Progenitor cell of endocrine pancreas (in vitro differentiated cells): ENCODE data around the gene CALML6. TPM values are rescaled to one million over a fixed set of nuclear protein-coding genes. Genes with fewer than 3 reads are reported as not detected.

ENCODE experiments used
- DNase-seq: peaks from one replicate; pipeline ENCODE4 v3.0.0; 2021; ENCODE audit warnings: low spot score; ENCODE audit not compliant: unreplicated experiment
- H3K27ac Mint-ChIP-seq: 2 replicates; pipeline ENCODE4 v1.8.0; 2021; ENCODE audit warnings: mild to moderate bottlenecking, moderate library complexity, mixed read lengths
- H3K27me3 Mint-ChIP-seq: 2 replicates; pipeline ENCODE4 v1.8.0; 2021; ENCODE audit warnings: mixed read lengths
- H3K36me3 Mint-ChIP-seq: 2 replicates; pipeline ENCODE4 v1.8.0; 2022; ENCODE audit warnings: mixed read lengths; ENCODE audit not compliant: insufficient read depth
- H3K4me1 Mint-ChIP-seq: 2 replicates; pipeline ENCODE4 v1.8.0; 2021; ENCODE audit warnings: low read depth, mixed read lengths
- H3K4me3 Mint-ChIP-seq: 2 replicates; pipeline ENCODE4 v1.8.0; 2021; ENCODE audit warnings: low read depth, mild to moderate bottlenecking, moderate library complexity, mixed read lengths
- H3K9me3 Mint-ChIP-seq: 2 replicates; pipeline ENCODE4 v1.8.0; 2021; ENCODE audit warnings: low read depth, mixed read lengths
- total RNA-seq: library from RNA; stranded (reverse); gene quantifications from 2 replicates; pipeline ENCODE4 v1.2.1, GENCODE V29; 2021
- TF ChIP-seq, protein P1 (sequence below): fragments of 200-600 bp; sonication (generic); IDR thresholded peaks from one replicate; pipeline ENCODE4 v1.5.0; 2021; ENCODE audit warnings: antibody characterized with exemption, mild to moderate bottlenecking; ENCODE audit not compliant: unreplicated experiment

CALML6 gene
- total RNA-seq, 1 donor from 2014 or later = 1.1 TPM

GRCh38 chr1:1900883-1901640, 14.0 kb upstream of the CALML6 start:
- no peaks in the 10 kb centered on the region for H3K9me3 Mint-ChIP-seq
- no peak overlapping the region for H3K27ac Mint-ChIP-seq
- H3K4me1 Mint-ChIP-seq = peaks cover under 1% of the 10 kb centered on the region
- H3K27me3 Mint-ChIP-seq = peaks cover 4% of the 10 kb centered on the region
- DNase-seq = no peak
- TF ChIP-seq, protein P1, sequence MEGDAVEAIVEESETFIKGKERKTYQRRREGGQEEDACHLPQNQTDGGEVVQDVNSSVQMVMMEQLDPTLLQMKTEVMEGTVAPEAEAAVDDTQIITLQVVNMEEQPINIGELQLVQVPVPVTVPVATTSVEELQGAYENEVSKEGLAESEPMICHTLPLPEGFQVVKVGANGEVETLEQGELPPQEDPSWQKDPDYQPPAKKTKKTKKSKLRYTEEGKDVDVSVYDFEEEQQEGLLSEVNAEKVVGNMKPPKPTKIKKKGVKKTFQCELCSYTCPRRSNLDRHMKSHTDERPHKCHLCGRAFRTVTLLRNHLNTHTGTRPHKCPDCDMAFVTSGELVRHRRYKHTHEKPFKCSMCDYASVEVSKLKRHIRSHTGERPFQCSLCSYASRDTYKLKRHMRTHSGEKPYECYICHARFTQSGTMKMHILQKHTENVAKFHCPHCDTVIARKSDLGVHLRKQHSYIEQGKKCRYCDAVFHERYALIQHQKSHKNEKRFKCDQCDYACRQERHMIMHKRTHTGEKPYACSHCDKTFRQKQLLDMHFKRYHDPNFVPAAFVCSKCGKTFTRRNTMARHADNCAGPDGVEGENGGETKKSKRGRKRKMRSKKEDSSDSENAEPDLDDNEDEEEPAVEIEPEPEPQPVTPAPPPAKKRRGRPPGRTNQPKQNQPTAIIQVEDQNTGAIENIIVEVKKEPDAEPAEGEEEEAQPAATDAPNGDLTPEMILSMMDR = no peak
- H3K4me3 Mint-ChIP-seq = no peak overlapping the region
- H3K36me3 Mint-ChIP-seq = no peaks in the 10 kb centered on the region

DNA sequence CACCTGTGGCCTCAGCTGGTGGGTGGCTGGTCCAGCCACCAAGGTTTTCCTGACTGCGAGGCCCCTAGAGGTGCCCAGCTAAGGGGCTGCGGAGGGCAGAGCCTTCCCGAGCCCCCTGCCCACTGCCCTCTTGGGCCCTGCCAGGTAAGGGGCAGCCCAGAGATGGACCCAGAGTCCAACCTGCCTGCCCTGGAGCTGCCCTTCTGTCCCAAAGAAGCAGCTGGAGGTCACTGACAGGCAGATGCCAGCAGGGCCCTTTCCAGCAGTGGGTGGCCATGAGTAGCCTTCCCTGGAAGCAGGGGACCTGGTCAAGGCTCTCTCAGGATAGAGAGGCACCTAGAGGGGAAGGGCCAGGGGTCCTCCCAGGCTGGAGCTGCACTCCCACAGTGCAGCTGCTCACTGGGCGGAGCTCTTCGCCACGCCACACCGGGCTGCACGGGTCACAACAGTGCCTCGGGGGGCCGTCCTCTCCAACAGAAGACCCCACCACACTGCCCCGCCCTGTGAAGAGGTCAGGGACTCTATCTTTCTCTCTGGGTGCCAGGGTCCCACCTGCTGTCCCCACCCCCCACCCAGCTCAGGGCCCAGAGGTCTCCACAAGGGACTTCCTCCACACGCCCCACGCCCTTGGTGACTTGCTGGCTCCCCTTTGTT, 13.3 kb upstream of the CALML6 start:
- no peak for DNase-seq
- H3K4me3 Mint-ChIP-seq = no peak overlapping the region
- peaks cover 7% of the 10 kb centered on the region for H3K27me3 Mint-ChIP-seq
- no peaks in the 10 kb centered on the region for H3K9me3 Mint-ChIP-seq
- TF ChIP-seq, protein P1 = no peak
- H3K36me3 Mint-ChIP-seq = no peaks in the 10 kb centered on the region
- H3K4me1 Mint-ChIP-seq = peaks cover 4% of the 10 kb centered on the region
- no peak overlapping the region for H3K27ac Mint-ChIP-seq

DNA sequence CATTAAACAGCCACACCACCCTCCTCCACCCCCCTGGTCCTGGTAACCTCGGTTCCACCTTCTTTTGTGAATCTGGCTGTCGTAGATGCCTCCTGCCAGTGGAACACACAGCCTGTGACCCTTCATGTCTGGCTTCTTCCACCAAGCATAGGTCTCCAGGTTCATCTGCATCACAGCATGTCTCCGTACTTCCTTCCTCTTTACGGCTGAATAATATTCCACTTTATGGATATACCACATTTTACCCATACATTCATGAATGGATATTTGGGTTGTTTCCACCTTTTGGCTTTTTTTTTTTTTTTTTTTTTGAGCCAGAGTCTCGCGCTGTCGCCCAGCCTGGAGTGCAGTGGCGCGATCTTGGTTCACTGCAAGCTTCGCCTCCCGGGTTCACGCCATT, 11.8 kb upstream of the CALML6 start:
- no peak overlapping the region for H3K27ac Mint-ChIP-seq
- H3K36me3 Mint-ChIP-seq = no peaks in the 10 kb centered on the region
- no peaks in the 10 kb centered on the region for H3K9me3 Mint-ChIP-seq
- no peak overlapping the region for H3K4me3 Mint-ChIP-seq
- TF ChIP-seq, protein P1 = no peak
- H3K4me1 Mint-ChIP-seq = peaks cover 4% of the 10 kb centered on the region
- DNase-seq = no peak
- H3K27me3 Mint-ChIP-seq = peaks cover 7% of the 10 kb centered on the region

DNA sequence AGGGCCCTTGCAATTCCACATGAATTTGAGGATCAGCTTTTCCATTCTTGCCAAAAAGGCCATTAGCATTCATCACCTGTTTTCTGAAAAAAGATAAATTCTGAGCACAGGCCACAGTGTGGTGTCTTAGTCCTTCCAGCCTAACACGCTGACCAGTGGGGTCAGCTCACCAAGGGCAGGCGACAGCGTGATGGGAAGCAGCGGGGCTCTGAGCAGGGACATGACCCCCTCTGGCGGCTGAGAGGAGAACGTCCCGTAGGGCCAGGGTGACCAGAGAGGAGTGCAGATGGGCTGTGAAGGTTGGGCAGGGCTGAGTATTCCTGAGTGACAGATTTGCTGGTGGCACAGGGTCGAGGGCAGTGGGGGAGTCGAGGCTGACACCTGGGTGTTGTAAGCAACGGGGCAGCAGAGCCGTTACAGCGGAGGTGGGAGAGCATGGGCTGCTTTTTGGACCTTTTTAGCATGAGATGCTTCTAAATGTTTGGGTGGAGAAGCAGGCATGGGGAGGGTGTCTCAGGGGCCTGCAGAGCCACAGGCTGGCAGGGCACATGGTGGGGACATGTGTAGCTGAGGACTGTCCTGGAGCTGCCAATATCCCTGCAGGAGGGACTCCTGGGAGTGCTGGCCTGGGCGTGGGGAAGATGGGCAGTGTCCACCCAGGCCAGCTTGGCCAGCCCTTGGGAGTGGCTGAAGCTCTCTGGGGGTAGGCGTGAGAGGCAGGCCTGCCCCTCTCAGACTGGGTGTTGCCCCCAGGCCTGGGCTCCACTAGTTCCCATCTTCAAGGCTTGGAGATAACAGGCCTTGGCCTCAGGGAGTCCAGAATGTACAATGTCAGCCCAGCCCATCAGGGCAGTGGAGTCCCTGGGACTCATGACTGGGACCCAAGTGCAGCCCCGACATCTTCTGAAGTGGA, 8.6 kb upstream of the CALML6 start:
- TF ChIP-seq, protein P1 = peak; percentile 83
- Mint-ChIP-seq H3K4me1 (peaks cover 7% of the 10 kb centered on the region), H3K36me3 (no peaks in the 10 kb centered on the region), H3K9me3 (no peaks in the 10 kb centered on the region), H3K4me3 (peak overlapping the region; percentile 58), H3K27me3 (peaks cover 13% of the 10 kb centered on the region), H3K27ac (peak overlapping the region; percentile 76)
- peak; percentile 74 for DNase-seq
